ENCODE data around the gene PLEKHG4.
A peak's percentile ranks its signal among the peaks of the same experiment; 100 is the strongest.

DNA sequence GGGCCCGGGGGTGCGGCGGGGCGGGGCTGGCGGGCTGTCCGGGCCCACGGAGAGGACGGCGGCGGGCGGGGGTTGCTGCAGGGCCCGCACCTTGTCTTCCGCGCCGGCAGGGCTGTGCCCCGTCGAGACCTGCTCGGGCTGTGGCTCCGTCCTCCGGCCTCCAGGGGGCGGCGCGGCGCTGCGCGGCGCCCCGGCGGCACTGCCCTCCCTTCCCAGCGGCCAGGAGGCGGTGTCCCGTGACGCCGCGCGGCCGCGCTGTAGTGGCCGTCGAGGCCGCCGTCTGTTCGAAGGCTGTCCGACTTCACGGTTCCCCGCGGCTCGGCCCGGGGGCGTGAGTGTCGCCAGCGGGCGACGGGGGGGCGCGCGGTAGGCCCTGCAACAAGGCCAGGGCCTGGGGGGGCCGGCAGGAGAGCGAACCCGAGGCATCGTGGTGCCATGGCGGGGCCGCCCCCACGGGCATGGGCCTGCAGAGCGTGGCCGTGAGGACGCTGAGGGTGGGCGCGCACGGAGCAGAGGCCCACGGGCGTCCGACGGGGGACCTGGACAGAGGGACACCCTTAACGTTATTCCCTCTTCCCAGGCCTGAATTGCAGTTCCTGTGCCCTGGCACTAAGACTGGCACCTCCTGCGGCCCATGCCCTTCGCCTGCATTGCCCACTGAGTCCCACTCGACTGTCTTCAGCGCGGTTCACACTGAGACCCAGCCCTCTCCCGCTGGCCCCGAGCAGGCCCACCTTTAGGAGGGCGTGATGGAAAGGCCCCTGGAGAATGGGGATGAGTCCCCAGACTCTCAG lies at the start of gene PLEKHG4:
- peak; percentile 65 for TF ChIP-seq POLR2A (IDR thresholded peaks at IDR 0.05; ENCODE audit: low read length)
- peak; percentile 72 for TF ChIP-seq PHF8 (IDR thresholded peaks at IDR 0.05; ENCODE audit: borderline replicate concordance, low read depth)
- TF ChIP-seq MYC (IDR thresholded peaks at IDR 0.05; ENCODE audit: borderline replicate concordance, low read length) = no peak; the same call in 1 of the 2 replicates
- TF ChIP-seq RFX5 (IDR thresholded peaks at IDR 0.05) = no peak
- no peak for TF ChIP-seq NFE2L2 (conservative IDR thresholded peaks at IDR 0.05; ENCODE audit: low read length)
- peak; percentile 78 for TF ChIP-seq CTCF (IDR thresholded peaks at IDR 0.05)
- no peak for TF ChIP-seq MAFK (IDR thresholded peaks at IDR 0.05; ENCODE audit: partially characterized antibody)
- TF ChIP-seq NR3C1 (IDR thresholded peaks at IDR 0.05) = no peak
- TF ChIP-seq, protein P1, sequence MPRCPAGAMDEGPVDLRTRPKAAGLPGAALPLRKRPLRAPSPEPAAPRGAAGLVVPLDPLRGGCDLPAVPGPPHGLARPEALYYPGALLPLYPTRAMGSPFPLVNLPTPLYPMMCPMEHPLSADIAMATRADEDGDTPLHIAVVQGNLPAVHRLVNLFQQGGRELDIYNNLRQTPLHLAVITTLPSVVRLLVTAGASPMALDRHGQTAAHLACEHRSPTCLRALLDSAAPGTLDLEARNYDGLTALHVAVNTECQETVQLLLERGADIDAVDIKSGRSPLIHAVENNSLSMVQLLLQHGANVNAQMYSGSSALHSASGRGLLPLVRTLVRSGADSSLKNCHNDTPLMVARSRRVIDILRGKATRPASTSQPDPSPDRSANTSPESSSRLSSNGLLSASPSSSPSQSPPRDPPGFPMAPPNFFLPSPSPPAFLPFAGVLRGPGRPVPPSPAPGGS (IDR thresholded peaks at IDR 0.05) = 0 out of 3 replicates have a peak, but pooled peaks have one; percentile 43
- peak; percentile 41 to 85; a peak in 3 of 5 replicates for TF ChIP-seq JUN (IDR thresholded peaks at IDR 0.05)
- TF ChIP-seq MAZ (IDR thresholded peaks at IDR 0.05; ENCODE audit: borderline replicate concordance, low read depth, low read length) = no peak
- TF ChIP-seq CHD4 (IDR thresholded peaks at IDR 0.05; ENCODE audit: borderline replicate concordance) = no peak

Measured in A549 (cell line).